Esophagus muscularis mucosa (tissue), 4 donors: ENCODE measurements around the gene BACE2. TPM values are rescaled to one million over a fixed set of nuclear protein-coding genes. Genes with fewer than 3 reads are reported as not detected.

Experiments
- DNase-seq: peaks from one replicate; pipeline ENCODE4 v3.0.0-alpha.2; 2017; ENCODE audit errors: extremely low spot score
- H3K27ac ChIP-seq, 4 donors: fragments of 200-600 bp; sonication (generic); replicated peaks in 1 of 4; 1 replicate in 3 of 4; 2 replicates in 1 of 4; pipeline ENCODE4 v1.5.1; 2016 to 2019; ENCODE audit warnings: mild to moderate bottlenecking in 1 of 4
- H3K27me3 ChIP-seq, 4 donors: fragments of 200-600 bp; sonication (generic); one replicate each; pipeline versions ENCODE4 v1.5.1 to v1.6.0; 2016 to 2019
- H3K36me3 ChIP-seq, 4 donors: fragments of 200-600 bp; sonication (generic); one replicate each; pipeline ENCODE4 v1.5.1; 2016 to 2019
- H3K4me1 ChIP-seq, 4 donors: fragments of 200-600 bp; sonication (generic); one replicate each; pipeline ENCODE4 v1.5.1; 2016 to 2019
- H3K4me3 ChIP-seq, 4 donors: fragments of 200-600 bp; sonication (generic); 1 replicate in 2 of 4; 2 replicates in 2 of 4; pipeline ENCODE4 v1.5.1; 2016 to 2019; ENCODE audit warnings: mild to moderate bottlenecking in 4 of 4, moderate library complexity in 1 of 4
- H3K9me3 ChIP-seq, 4 donors: fragments of 200-600 bp; sonication (generic); 1 replicate in 3 of 4; 2 replicates in 1 of 4; pipeline ENCODE4 v1.5.1; 2016 to 2019
- CTCF ChIP-seq, 3 experiments: fragments of 200-600 bp in 2 of 3; fragments of 450-650 bp in 1 of 3; sonication (generic) in 2 of 3; IDR thresholded peaks; one replicate each; pipeline ENCODE4 v1.5.1; 2017 to 2019; ENCODE audit warnings: antibody characterized with exemption in 3 of 3, mild to moderate bottlenecking in 2 of 3, moderate library complexity in 1 of 3
- EP300 ChIP-seq: sonication (generic); formaldehyde crosslinking; IDR thresholded peaks from one replicate; pipeline ENCODE4 v1.6.1; 2017; ENCODE audit warnings: antibody characterized with exemption
- POLR2A ChIP-seq: fragments of 450-650 bp; IDR thresholded peaks from one replicate; pipeline ENCODE4 v1.6.1; 2017; ENCODE audit warnings: antibody characterized with exemption, moderate library complexity, mild to moderate bottlenecking, low read depth
- POLR2AphosphoS5 ChIP-seq, 2 donors: sonication (generic); formaldehyde crosslinking; IDR thresholded peaks; one replicate each; pipeline ENCODE4 v1.6.1; 2017; ENCODE audit warnings: antibody characterized with exemption in 2 of 2
- WGBS: methylation state at CpG from one replicate; pipeline ENCODE4 v1.1.5; 2018; 5-methylcytosine and 5-hydroxymethylcytosine counted together
- intact Hi-C: fragments of 100-400 bp; cut with DNase I; formaldehyde crosslinking; loops from one replicate; pipeline ENCODE4 v1.15.1; 2023
- total RNA-seq, 4 donors: library from RNA; depleted of rRNA; stranded (reverse); fragments of >200 nt; gene quantifications; one replicate each; pipeline versions ENCODE4 v1.1.0 to v1.2.1, GENCODE V29; 2016

BACE2 gene
- total RNA-seq, 4 donors from 2014 or later: 44.9 to 61.6 (median 58.2) TPM

GRCh38 chr21:41219498-41220207 lies 51.7 kb downstream of the BACE2 start:
- 93% methylated on average over 14 of the region's 14 CpGs for WGBS
- intact Hi-C loops: no loop called here

DNA sequence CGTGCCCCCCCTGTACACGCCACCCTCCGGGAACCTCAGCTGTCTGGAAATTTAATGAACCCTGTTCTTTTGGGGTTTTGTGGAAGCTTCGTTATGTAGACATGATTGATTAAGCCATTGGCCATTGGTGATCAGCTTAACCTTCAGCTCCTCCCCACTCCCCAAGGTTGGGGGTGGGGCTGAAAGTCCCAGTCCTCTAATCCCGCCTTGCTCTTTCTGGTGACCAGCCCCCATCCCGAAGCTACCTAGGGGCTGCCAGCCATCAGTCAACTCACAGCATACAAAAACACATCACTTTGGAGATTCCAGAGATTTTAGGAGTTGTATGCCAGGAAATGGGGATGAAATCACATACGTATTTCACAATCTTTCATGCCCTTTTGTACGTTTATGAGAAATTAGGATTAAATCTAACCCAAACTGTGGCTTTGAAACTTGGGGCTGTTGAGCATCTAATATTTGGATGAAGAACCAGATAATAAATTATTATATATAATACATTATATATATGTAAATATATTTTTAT lies 52.3 kb downstream of the BACE2 start:
- no peak for DNase-seq
- peaks cover 0 to 4% (median 0%) of the 10 kb centered on the region in 4 donors for H3K36me3 ChIP-seq
- 87% methylated on average over 8 of the region's 8 CpGs for WGBS
- intact Hi-C loops: no loop called here
- no peak overlapping the region for H3K27ac ChIP-seq
- H3K27me3 ChIP-seq: no peaks in the 10 kb centered on the region
- TF ChIP-seq POLR2A (no peak), CTCF (IDR thresholded peaks at IDR 0.05) (no peak), EP300 (no peak), POLR2AphosphoS5 (IDR thresholded peaks at IDR 0.05) (no peak)
- no peak overlapping the region for H3K4me3 ChIP-seq
- peaks cover 0 to 18% (median 16%) of the 10 kb centered on the region in 4 donors for H3K4me1 ChIP-seq
- no peaks in the 10 kb centered on the region for H3K9me3 ChIP-seq

More at GRCh38 chr21:41219498-41220207, 51.7 kb downstream of the BACE2 start:
- no peak overlapping the region for H3K27ac ChIP-seq
- H3K36me3 ChIP-seq: peaks cover 0 to 4% (median 0%) of the 10 kb centered on the region in 4 donors
- peaks cover 0 to 21% (median 17%) of the 10 kb centered on the region in 4 donors for H3K4me1 ChIP-seq
- DNase-seq: no peak
- no peaks in the 10 kb centered on the region for H3K9me3 ChIP-seq
- no peaks in the 10 kb centered on the region for H3K27me3 ChIP-seq
- TF ChIP-seq POLR2A (no peak), CTCF (IDR thresholded peaks at IDR 0.05) (no peak), EP300 (no peak), POLR2AphosphoS5 (IDR thresholded peaks at IDR 0.05) (no peak)
- no peak overlapping the region for H3K4me3 ChIP-seq

- H3K27me3 ChIP-seq: no peaks in the 10 kb centered on the region
- intact Hi-C loops: no loop called here
- H3K4me3 ChIP-seq: no peak overlapping the region
Measured at GRCh38 chr21:41222247-41223068, 54.5 kb downstream of the BACE2 start.

GRCh38 chr21:41226853-41227252 lies 58.9 kb downstream of the BACE2 start:
- TF ChIP-seq EP300 (no peak), CTCF (IDR thresholded peaks at IDR 0.05) (no peak), POLR2A (no peak), POLR2AphosphoS5 (IDR thresholded peaks at IDR 0.05) (no peak)
- Histone ChIP-seq H3K36me3 (peaks cover 0 to 45% (median 32%) of the 10 kb centered on the region in 4 donors), H3K27me3 (no peaks in the 10 kb centered on the region), H3K27ac (no peak overlapping the region), H3K4me3 (no peak overlapping the region), H3K9me3 (no peaks in the 10 kb centered on the region), H3K4me1 (no peaks in the 10 kb centered on the region)
- 83% methylated on average over 8 of the region's 8 CpGs for WGBS
- intact Hi-C loops: no loop called here
- DNase-seq: no peak

More at GRCh38 chr21:41222247-41223068, 54.5 kb downstream of the BACE2 start:
- Histone ChIP-seq H3K4me1 (peaks cover 0 to 10% (median 9%) of the 10 kb centered on the region in 4 donors), H3K36me3 (peaks cover 0 to 19% (median 16%) of the 10 kb centered on the region in 4 donors), H3K9me3 (no peaks in the 10 kb centered on the region), H3K27ac (no peak overlapping the region)
- no peak for TF ChIP-seq CTCF (IDR thresholded peaks at IDR 0.05)
- TF ChIP-seq POLR2AphosphoS5 (IDR thresholded peaks at IDR 0.05): no peak
- no peak for TF ChIP-seq EP300
- no peak for TF ChIP-seq POLR2A
- 83% methylated on average over 19 of the region's 19 CpGs for WGBS
- no peak for DNase-seq
